SU-DHL-6 (cell line): ENCODE results near the gene ABHD11.
"Not testable (repeated sequence)": the region's sequence is repeated elsewhere in the genome, so short reads cannot be mapped to it uniquely, and the experiment has no call there.

Experiments used
- H2AFZ ChIP-seq: fragments of 200-600 bp; sonication (generic); 2 replicates; pipeline ENCODE4 v1.6.1; 2014; ENCODE audit warnings: low read depth, mild to moderate bottlenecking, moderate library complexity, mixed read lengths, antibody characterized with exemption, low read length; ENCODE audit not compliant: severe bottlenecking
- H3F3A ChIP-seq: fragments of 200-600 bp; shearing (Covaris generic); 2 replicates; pipeline ENCODE4 v1.6.0; 2016; ENCODE audit warnings: antibody characterized with exemption, mild to moderate bottlenecking; ENCODE audit not compliant: insufficient read depth
- H3K27ac ChIP-seq: fragments of 200-600 bp; sonication (generic); 2 replicates; pipeline ENCODE4 v1.5.1; 2016; ENCODE audit warnings: low read depth, mild to moderate bottlenecking, low read length, moderate library complexity, mixed read lengths
- H3K27me3 ChIP-seq: fragments of 200-600 bp; sonication (generic), shearing (Covaris generic); 2 replicates; pipeline ENCODE4 v1.6.0; 2014; ENCODE audit warnings: mild to moderate bottlenecking, low read length
- H3K36me3 ChIP-seq: fragments of 200-600 bp; sonication (generic); 2 replicates; pipeline ENCODE4 v1.6.1; 2014; ENCODE audit warnings: mild to moderate bottlenecking, low read length, mixed read lengths
- H3K4me2 ChIP-seq: fragments of 300-600, 200-600 bp; shearing (Covaris generic), sonication (generic); 2 replicates; pipeline ENCODE4 v1.6.0; 2014; ENCODE audit warnings: low read length, low read depth, mild to moderate bottlenecking; ENCODE audit not compliant: poor library complexity, severe bottlenecking
- H3K4me3 ChIP-seq: fragments of 200-600 bp; sonication (generic); 2 replicates; pipeline ENCODE4 v1.5.1; 2014; ENCODE audit warnings: antibody characterized with exemption, low read length, mild to moderate bottlenecking, mixed read lengths; ENCODE audit not compliant: insufficient read depth, poor library complexity, severe bottlenecking
- H3K79me2 ChIP-seq: fragments of 200-600 bp; sonication (generic); 2 replicates; pipeline ENCODE4 v1.6.1; 2014; ENCODE audit warnings: mild to moderate bottlenecking, low read length, moderate library complexity; ENCODE audit not compliant: insufficient read depth
- H3K9ac ChIP-seq: fragments of 200-600 bp; sonication (generic); 2 replicates; pipeline ENCODE4 v1.7.0; 2014; ENCODE audit warnings: mild to moderate bottlenecking, low read length
- H3K9me2 ChIP-seq: fragments of 200-600 bp; sonication (generic); replicated peaks from 2 replicates; pipeline ENCODE4 v1.6.1; 2014; ENCODE audit warnings: low read length; ENCODE audit not compliant: insufficient read depth
- H3K9me3 ChIP-seq: fragments of 200-600 bp; sonication (generic); 2 replicates; pipeline ENCODE4 v1.6.1; 2014; ENCODE audit warnings: low read length, mixed read lengths; ENCODE audit not compliant: insufficient read depth
- H4K20me1 ChIP-seq: fragments of 200-600 bp; sonication (generic); 2 replicates; pipeline ENCODE4 v1.6.1; 2014; ENCODE audit warnings: low read depth, mild to moderate bottlenecking, antibody characterized with exemption, low read length, moderate library complexity, mixed read lengths
- EZH2phosphoT487 ChIP-seq: fragments of 200-600 bp; sonication (generic), shearing (Covaris generic); conservative IDR thresholded peaks from 2 replicates; pipeline ENCODE4 v1.6.1; 2018; ENCODE audit warnings: mild to moderate bottlenecking, antibody characterized with exemption, low read length, moderate library complexity, mixed read lengths
- TF ChIP-seq, protein P1 (sequence below): fragments of 200-600 bp; sonication (generic); IDR thresholded peaks from one replicate; pipeline ENCODE4 v1.5.1; 2017; ENCODE audit warnings: antibody characterized with exemption, mild to moderate bottlenecking, low read length, moderate library complexity; ENCODE audit not compliant: insufficient read depth, poor library complexity, severe bottlenecking

ABHD11 gene

GRCh38 chr7:73726083-73726466 lies 12.5 kb downstream of the ABHD11 start:
- no peak for TF ChIP-seq EZH2phosphoT487
- TF ChIP-seq, protein P1, sequence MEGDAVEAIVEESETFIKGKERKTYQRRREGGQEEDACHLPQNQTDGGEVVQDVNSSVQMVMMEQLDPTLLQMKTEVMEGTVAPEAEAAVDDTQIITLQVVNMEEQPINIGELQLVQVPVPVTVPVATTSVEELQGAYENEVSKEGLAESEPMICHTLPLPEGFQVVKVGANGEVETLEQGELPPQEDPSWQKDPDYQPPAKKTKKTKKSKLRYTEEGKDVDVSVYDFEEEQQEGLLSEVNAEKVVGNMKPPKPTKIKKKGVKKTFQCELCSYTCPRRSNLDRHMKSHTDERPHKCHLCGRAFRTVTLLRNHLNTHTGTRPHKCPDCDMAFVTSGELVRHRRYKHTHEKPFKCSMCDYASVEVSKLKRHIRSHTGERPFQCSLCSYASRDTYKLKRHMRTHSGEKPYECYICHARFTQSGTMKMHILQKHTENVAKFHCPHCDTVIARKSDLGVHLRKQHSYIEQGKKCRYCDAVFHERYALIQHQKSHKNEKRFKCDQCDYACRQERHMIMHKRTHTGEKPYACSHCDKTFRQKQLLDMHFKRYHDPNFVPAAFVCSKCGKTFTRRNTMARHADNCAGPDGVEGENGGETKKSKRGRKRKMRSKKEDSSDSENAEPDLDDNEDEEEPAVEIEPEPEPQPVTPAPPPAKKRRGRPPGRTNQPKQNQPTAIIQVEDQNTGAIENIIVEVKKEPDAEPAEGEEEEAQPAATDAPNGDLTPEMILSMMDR: no peak
- H3K9me2 ChIP-seq: no peaks in the 10 kb centered on the region
- no peaks in the 10 kb centered on the region for H3K27me3 ChIP-seq
- no peaks in the 10 kb centered on the region for H3K36me3 ChIP-seq
- no peak overlapping the region for H3K27ac ChIP-seq
- H3K9ac ChIP-seq: no peak overlapping the region
- H3K79me2 ChIP-seq: no peaks in the 10 kb centered on the region
- no peak overlapping the region for H3K4me2 ChIP-seq
- no peak overlapping the region for H2AFZ ChIP-seq
- no peaks in the 10 kb centered on the region for H3F3A ChIP-seq
- no peak overlapping the region for H3K4me3 ChIP-seq
- no peaks in the 10 kb centered on the region for H4K20me1 ChIP-seq
- H3K9me3 ChIP-seq: no peaks in the 10 kb centered on the region

DNA sequence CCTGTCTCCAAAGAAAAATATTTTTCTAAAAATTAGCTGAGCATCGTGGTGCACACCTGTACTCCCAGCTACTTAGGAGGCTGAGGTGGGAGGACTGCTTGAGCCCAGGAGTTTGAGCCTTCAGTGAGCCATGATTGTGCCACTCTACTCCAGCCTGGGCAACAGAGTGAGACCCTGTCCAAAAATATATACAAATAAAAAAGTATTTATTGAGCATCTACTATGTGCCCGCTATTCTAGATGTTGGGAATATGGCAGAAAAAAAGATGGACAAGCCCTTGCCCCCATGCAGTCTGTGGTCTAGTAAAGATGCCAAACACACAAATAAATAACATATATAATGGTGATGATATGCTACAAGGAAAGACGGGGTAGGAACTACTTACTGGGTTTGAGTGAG lies 14.8 kb downstream of the ABHD11 start:
- TF ChIP-seq, protein P1: no peak
- TF ChIP-seq EZH2phosphoT487: no peak

GRCh38 chr7:73722785-73723184 lies 15.8 kb downstream of the ABHD11 start:
- Histone ChIP-seq H3F3A (no peaks in the 10 kb centered on the region), H3K27me3 (no peaks in the 10 kb centered on the region), H3K27ac (no peak overlapping the region), H4K20me1 (0 out of 2 replicates have a peak, but pooled peaks cover 2% of the 10 kb centered on the region), H2AFZ (no peak overlapping the region), H3K9me2 (no peaks in the 10 kb centered on the region), H3K79me2 (no peaks in the 10 kb centered on the region), H3K36me3 (no peaks in the 10 kb centered on the region), H3K9me3 (no peaks in the 10 kb centered on the region), H3K4me3 (no peak overlapping the region), H3K9ac (no peak overlapping the region), H3K4me2 (no peak overlapping the region)
- TF ChIP-seq EZH2phosphoT487: no peak
- TF ChIP-seq, protein P1: no peak

More for the DNA sequence above, 14.8 kb downstream of the ABHD11 start:
- no peak overlapping the region for H3K9ac ChIP-seq
- H3K27me3 ChIP-seq: no peaks in the 10 kb centered on the region
- no peak overlapping the region for H3K4me2 ChIP-seq
- no peaks in the 10 kb centered on the region for H3K36me3 ChIP-seq
- no peaks in the 10 kb centered on the region for H4K20me1 ChIP-seq
- no peak overlapping the region for H2AFZ ChIP-seq
- no peaks in the 10 kb centered on the region for H3K79me2 ChIP-seq
- H3K9me3 ChIP-seq: no peaks in the 10 kb centered on the region
- H3K9me2 ChIP-seq: no peaks in the 10 kb centered on the region
- H3K27ac ChIP-seq: no peak overlapping the region
- no peaks in the 10 kb centered on the region for H3F3A ChIP-seq
- no peak overlapping the region for H3K4me3 ChIP-seq

DNA sequence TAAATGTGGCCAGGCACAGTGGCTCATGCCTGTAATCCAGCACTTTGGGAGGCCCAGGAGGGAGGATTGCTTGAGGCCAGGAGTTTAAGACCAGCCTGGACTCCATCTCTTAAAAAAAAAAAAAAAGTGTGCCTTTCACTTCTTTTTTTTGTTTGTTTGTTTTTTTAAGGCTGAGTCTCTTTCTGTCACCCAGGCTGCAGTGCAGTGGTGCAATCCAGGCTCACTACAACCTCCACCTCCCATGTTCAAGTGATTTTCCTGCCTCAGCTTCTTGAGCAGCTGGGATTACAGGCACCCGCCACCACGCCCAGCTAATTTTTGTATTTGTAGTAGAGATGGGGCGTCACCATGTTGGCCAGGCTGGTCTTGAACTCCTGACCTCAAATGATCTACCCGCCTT lies 16.4 kb downstream of the ABHD11 start:
- not testable (repeated sequence) for H3F3A ChIP-seq, H3K36me3 ChIP-seq, H3K9me2 ChIP-seq, H3K4me2 ChIP-seq, H3K27ac ChIP-seq, H2AFZ ChIP-seq, H3K27me3 ChIP-seq, H3K4me3 ChIP-seq, H3K9ac ChIP-seq, H3K9me3 ChIP-seq, H3K79me2 ChIP-seq, H4K20me1 ChIP-seq
